A549 (cell line): ENCODE measurements around the gene HGS. TPM values are rescaled to one million over a fixed set of nuclear protein-coding genes. Genes with fewer than 3 reads are reported as not detected.

Experiments
- ATAC-seq, 2 experiments: fragments of 200-7000 bp in 1 of 2; fragments of >200 bp in 1 of 2; cut with Nextera tagmentation in 1 of 2; cut with Tn5 transposase in 1 of 2; 3 replicates each; pipeline versions ENCODE4 v1.8.0 to v1.9.1; 2018 to 2020; ENCODE audit warnings: mild to moderate bottlenecking in 1 of 2, moderate library complexity in 1 of 2
- CTCF ChIA-PET: fragments of 300-600 bp; sonication (Branson Sonifier 250); formaldehyde crosslinking; extraction: SDS; loops from one replicate; lab custom pipeline; 2021; ENCODE audit warnings: antibody characterized with exemption, inconsistent platforms; lab: Yijun Ruan, JAX
- POLR2A ChIA-PET: fragments of 350-600 bp; formaldehyde crosslinking; extraction: SDS; loops from one replicate; lab custom pipeline; 2021; ENCODE audit warnings: antibody characterized with exemption, inconsistent platforms; lab: Yijun Ruan, JAX
- DNase-seq, 2 experiments: peaks; one replicate each; pipeline versions ENCODE4 v3.0.0 to v3.0.0-alpha.2; 2011 to 2016; ENCODE audit warnings: low read depth in 1 of 2, low spot score in 1 of 2
- FAIRE-seq: peaks from 2 replicates; lab custom pipeline; 2011; peaks lifted over from hg19 to GRCh38; lab: Jason Lieb, UNC
- H3K27ac ChIP-seq, 2 experiments: fragments of >200 bp; sonication (Bioruptor Twin); formaldehyde crosslinking; 3 replicates each; pipeline ENCODE4 v1.5.1; 2016 to 2017
- H3K4me1 ChIP-seq: fragments of >200 bp; sonication (Bioruptor Twin); formaldehyde crosslinking; 3 replicates; pipeline ENCODE4 v1.6.1; 2016
- H3K4me2 ChIP-seq: fragments of >200 bp; sonication (Bioruptor Twin); formaldehyde crosslinking; 3 replicates; pipeline ENCODE4 v1.6.1; 2016
- H3K4me3 ChIP-seq: fragments of >200 bp; sonication (Bioruptor Twin); formaldehyde crosslinking; 3 replicates; pipeline ENCODE4 v1.5.1; 2016
- H3K9me3 ChIP-seq: fragments of >200 bp; sonication (Bioruptor Twin); formaldehyde crosslinking; 3 replicates; pipeline ENCODE4 v1.6.1; 2016
- ATOH8 ChIP-seq: fragments of 250-450 bp; sonication (Bioruptor Pico); IDR thresholded peaks from 2 replicates; pipeline ENCODE4 v1.5.0; 2020; ENCODE audit warnings: low read depth, mild to moderate bottlenecking, moderate library complexity
- BCL3 ChIP-seq: fragments of >200 bp; sonication (Bioruptor Twin); formaldehyde crosslinking; IDR thresholded peaks from 3 replicates; pipeline ENCODE4 v1.6.1; 2016
- CBX2 ChIP-seq: fragments of 200-600 bp; sonication (generic); IDR thresholded peaks from 2 replicates; pipeline ENCODE4 v1.6.1; 2016; ENCODE audit warnings: low read depth, mild to moderate bottlenecking, borderline replicate concordance
- CHD2 ChIP-seq: fragments of 150-350 bp; IDR thresholded peaks from 2 replicates; pipeline ENCODE4 v1.6.1; 2014; ENCODE audit warnings: low read length; ENCODE audit not compliant: partially characterized antibody
- E2F6 ChIP-seq: IDR thresholded peaks from 2 replicates; pipeline ENCODE4 v1.6.1; 2012; ENCODE audit warnings: low read depth, borderline replicate concordance
- EHF ChIP-seq: fragments of 250-450 bp; sonication (Bioruptor Pico); IDR thresholded peaks from 2 replicates; pipeline ENCODE4 v1.5.0; 2020; ENCODE audit warnings: mild to moderate bottlenecking
- EHMT2 ChIP-seq: fragments of 200-600 bp; sonication (generic); IDR thresholded peaks from 2 replicates; pipeline ENCODE4 v1.6.1; 2016; ENCODE audit warnings: antibody characterized with exemption, low read depth, mild to moderate bottlenecking, moderate library complexity
- EP300 ChIP-seq, 2 experiments: fragments of >200 bp; sonication (Bioruptor Twin); formaldehyde crosslinking; IDR thresholded peaks; 2 replicates in 1 of 2; 3 replicates in 1 of 2; pipeline ENCODE4 v1.6.1; 2016 to 2017
- FOSL2 ChIP-seq, 2 experiments: fragments of 450-650 bp in 1 of 2; fragments of >200 bp in 1 of 2; sonication (Bioruptor Twin) in 1 of 2; formaldehyde crosslinking; IDR thresholded peaks; 2 replicates each; pipeline versions ENCODE4 v1.5.0 to v1.6.1; 2016 to 2020; ENCODE audit warnings: mild to moderate bottlenecking in 1 of 2, moderate library complexity in 1 of 2
- GATA3 ChIP-seq: IDR thresholded peaks from 2 replicates; pipeline ENCODE4 v1.6.1; 2012; ENCODE audit warnings: borderline replicate concordance
- HES2 ChIP-seq: fragments of >200 bp; sonication (Bioruptor Twin); formaldehyde crosslinking; IDR thresholded peaks from 2 replicates; pipeline ENCODE4 v1.6.1; 2016
- HMGXB4 ChIP-seq: fragments of 250-450 bp; sonication (Bioruptor Pico); IDR thresholded peaks from 2 replicates; pipeline ENCODE4 v1.5.0; 2021; ENCODE audit warnings: mild to moderate bottlenecking, moderate library complexity, borderline replicate concordance
- JUN ChIP-seq, 2 experiments: fragments of >200 bp; sonication (Bioruptor Twin); formaldehyde crosslinking; IDR thresholded peaks; 2 replicates in 1 of 2; 3 replicates in 1 of 2; pipeline ENCODE4 v1.6.1; 2016 to 2017
- KDM1A ChIP-seq: fragments of 200-600 bp; sonication (generic); IDR thresholded peaks from 2 replicates; pipeline ENCODE4 v1.6.1; 2016; ENCODE audit warnings: low read depth, mild to moderate bottlenecking
- KDM5A ChIP-seq: fragments of 200-600 bp; sonication (generic); IDR thresholded peaks from 2 replicates; pipeline ENCODE4 v1.6.1; 2016; ENCODE audit warnings: antibody characterized with exemption, mild to moderate bottlenecking
- MAZ ChIP-seq: fragments of 150-350 bp; IDR thresholded peaks from 2 replicates; pipeline ENCODE4 v1.6.1; 2014; ENCODE audit warnings: antibody characterized with exemption, low read depth, low read length, borderline replicate concordance
- NPAS2 ChIP-seq: fragments of 250-450 bp; sonication (Bioruptor Pico); IDR thresholded peaks from 2 replicates; pipeline ENCODE4 v1.8.0; 2022; ENCODE audit warnings: mild to moderate bottlenecking, moderate library complexity, borderline replicate concordance
- NR3C1 ChIP-seq: fragments of >200 bp; sonication (Bioruptor Twin); formaldehyde crosslinking; IDR thresholded peaks from 3 replicates; pipeline ENCODE4 v1.6.1; 2017
- POLR2AphosphoS2 ChIP-seq: conservative IDR thresholded peaks from 2 replicates; pipeline ENCODE4 v1.6.1; 2012; ENCODE audit warnings: low read length, improper control_type of control experiment, inconsistent platforms
- RARB ChIP-seq: fragments of 250-450 bp; sonication (Bioruptor Pico); IDR thresholded peaks from 2 replicates; pipeline ENCODE4 v1.8.0; 2021; ENCODE audit warnings: mild to moderate bottlenecking, moderate library complexity
- RCOR1 ChIP-seq: fragments of 150-350 bp; IDR thresholded peaks from 2 replicates; pipeline ENCODE4 v1.6.1; 2014; ENCODE audit warnings: antibody characterized with exemption, low read length, low read depth
- REST ChIP-seq: fragments of 200-600 bp; sonication (generic); IDR thresholded peaks from 2 replicates; pipeline ENCODE4 v1.6.1; 2016; ENCODE audit warnings: antibody characterized with exemption, mild to moderate bottlenecking, moderate library complexity
- ZFP36 ChIP-seq: fragments of 450-650 bp; IDR thresholded peaks from 2 replicates; pipeline ENCODE4 v1.6.1; 2014; ENCODE audit warnings: borderline replicate concordance; ENCODE audit not compliant: partially characterized antibody
- WGBS: methylation state at CpG from one replicate; pipeline ENCODE4 v1.1.6; 2017; ENCODE audit errors: missing lambda C conversion rate; 5-methylcytosine and 5-hydroxymethylcytosine counted together
- polyA plus RNA-seq, 4 experiments: library from polyadenylated mRNA; depleted of rRNA in 3 of 4; stranded (reverse); fragments of >200 nt; fragmentation: RNase III in 1 of 4; extraction: RNeasy Plus Mini Kit Qiagen cat#74134 plus additional on column Dnase treatment in 1 of 4; gene quantifications; 2 replicates in 3 of 4; 3 replicates in 1 of 4; pipeline ENCODE4 v1.2.3, GENCODE V29; 2011 to 2017

HGS gene
- polyA plus RNA-seq, 2 of the 4 experiments (the other 2 are of a cell fraction) = 85.9 to 130 TPM

GRCh38 chr17:81664051-81664470 is 19.8 kb upstream of the HGS start:
- Histone ChIP-seq H3K4me2 (no peak overlapping the region), H3K9me3 (no peaks in the 10 kb centered on the region), H3K27ac (no peak overlapping the region), H3K4me1 (peaks cover 22% of the 10 kb centered on the region), H3K4me3 (no peak overlapping the region)
- TF ChIP-seq JUN (IDR thresholded peaks at IDR 0.05) (0 out of 5 replicates have a peak, but pooled peaks of 1 of the 2 experiments have one; percentile 10), BCL3 (no peak)
- DNase-seq (no peak), FAIRE-seq (no peak), ATAC-seq (no peak)
- ChIA-PET CTCF (interaction anchor here (0.6 to 2.7 kb wide), 3 partner anchors 12 to 63 kb away, joined by 3 to 20 read pairs (median 4); no protein-coding TSS in a partner anchor), POLR2A (interaction anchor here (0.7 to 1.0 kb wide), 2 partner anchors 19 to 39 kb away, joined by 3 read pairs; partner anchors contain the start of genes ARL16, HGS and MRPL12)
- 88% methylated on average over 6 of the region's 7 CpGs for WGBS

- no peak for FAIRE-seq
- H3K4me2 ChIP-seq = peak overlapping the region; percentile 89
- TF ChIP-seq REST (no peak), POLR2AphosphoS2 (no peak), ATOH8 (CRISPR knock-in tag) (peak; percentile 98), E2F6 (peak; percentile 97), GATA3 (no peak), NR3C1 (no peak), MAZ (no peak), EHF (CRISPR knock-in tag) (peak; percentile 94), KDM1A (no peak), BCL3 (no peak), EP300 (IDR thresholded peaks at IDR 0.05) (no peak), HES2 (no peak), ZFP36 (no peak), FOSL2 (IDR thresholded peaks at IDR 0.05) (no peak), FOSL2 (CRISPR knock-in tag; IDR thresholded peaks at IDR 0.05) (no peak; the same call in 1 of the 2 replicates), NPAS2 (CRISPR knock-in tag) (peak; percentile 55; the same call in 1 of the 2 replicates), KDM5A (no peak), CHD2 (peak; percentile 23), RCOR1 (no peak), HMGXB4 (CRISPR knock-in tag) (no peak), CBX2 (no peak), RARB (no peak), EHMT2 (no peak)
These were observed 18.4 kb upstream of the HGS start for GRCh38 chr17:81665205-81666091.

More at GRCh38 chr17:81665205-81666091, 18.4 kb upstream of the HGS start:
- peak; percentile 57 to 69 for ATAC-seq
- CTCF ChIA-PET = interaction anchor here (0.5 to 2.7 kb wide), 6 partner anchors 10 to 180 kb away, joined by 3 to 20 read pairs (median 4); no protein-coding TSS in a partner anchor
- Histone ChIP-seq H3K27ac (peak overlapping the region; percentile 97 to 99), H3K4me1 (peaks cover 22% of the 10 kb centered on the region), H3K9me3 (no peaks in the 10 kb centered on the region), H3K4me3 (peak overlapping the region; percentile 99)
- peak; percentile 61 to 64 for DNase-seq
- POLR2A ChIA-PET = interaction anchor here (0.6 to 1.5 kb wide), 7 partner anchors 10 to 169 kb away, joined by 3 to 8 read pairs (median 3); partner anchors contain the start of genes ARL16 and HGS
- WGBS = 66% methylated on average over 26 of the region's 30 CpGs
